ENCODE measurements around the gene CATSPERZ. TPM values are rescaled to one million over a fixed set of nuclear protein-coding genes. Genes with fewer than 3 reads are reported as not detected.

CATSPERZ gene
- polyA plus RNA-seq, 1 donor from 2014 or later, result not detected

- H2AFZ ChIP-seq (ENCODE audit: low read depth, low read length), result no peak overlapping the region
- no peak overlapping the region for H3K4me3 ChIP-seq (ENCODE audit: low read length)
- no peaks in the 10 kb centered on the region for H3K27me3 ChIP-seq (ENCODE audit: insufficient read depth, low read depth, low read length)
- TF ChIP-seq MXI1 (conservative IDR thresholded peaks at IDR 0.05; ENCODE audit: poor library complexity, severe bottlenecking), result no peak
- no peak for TF ChIP-seq POLR2AphosphoS5 (IDR thresholded peaks at IDR 0.05)
- no peak for TF ChIP-seq CTCF (IDR thresholded peaks at IDR 0.05; ENCODE audit: poor library complexity, severe bottlenecking)
- TF ChIP-seq REST (IDR thresholded peaks at IDR 0.05; ENCODE audit: borderline replicate concordance), result no peak
- no peak for TF ChIP-seq RAD21 (conservative IDR thresholded peaks at IDR 0.05)
- no peak for TF ChIP-seq TAF1 (IDR thresholded peaks at IDR 0.05; ENCODE audit: low read depth)
- TF ChIP-seq EP300 (conservative IDR thresholded peaks at IDR 0.05; ENCODE audit: poor library complexity, severe bottlenecking), result no peak
- TF ChIP-seq EZH2 (IDR thresholded peaks at IDR 0.05; ENCODE audit: borderline replicate concordance, insufficient read depth, low read length, poor library complexity, severe bottlenecking), result no peak
- no peak for TF ChIP-seq SMC3 (conservative IDR thresholded peaks at IDR 0.05; ENCODE audit: poor library complexity)
- H4K20me1 ChIP-seq (ENCODE audit: insufficient read depth), result no peaks in the 10 kb centered on the region
- no peaks in the 10 kb centered on the region for H3F3A ChIP-seq (ENCODE audit: insufficient read depth, low read length, poor library complexity, severe bottlenecking)
- no peak overlapping the region for H3K4me2 ChIP-seq (ENCODE audit: low read length)
- H3K9me3 ChIP-seq (ENCODE audit: low read length), result no peaks in the 10 kb centered on the region
- H3K9me2 ChIP-seq (ENCODE audit: insufficient read depth, low read length), result no peaks in the 10 kb centered on the region
- no peaks in the 10 kb centered on the region for H3K36me3 ChIP-seq (ENCODE audit: insufficient read depth, low read length)
- no peak overlapping the region for H3K9ac ChIP-seq (ENCODE audit: low read length)
- H3K79me2 ChIP-seq (replicated peaks; ENCODE audit: insufficient read depth, low read length), result no peaks in the 10 kb centered on the region
- H3K27ac ChIP-seq (ENCODE audit: low read length), result no peak overlapping the region
These were observed 38.6 kb downstream of the CATSPERZ start for GRCh38 chr11:64338716-64339115.

GRCh38 chr11:64339286-64339685 is 39.1 kb downstream of the CATSPERZ start:
- Histone ChIP-seq H3K4me3 (ENCODE audit: low read length) (no peak overlapping the region), H3K9ac (ENCODE audit: low read length) (no peak overlapping the region), H3F3A (ENCODE audit: insufficient read depth, low read length, poor library complexity, severe bottlenecking) (no peaks in the 10 kb centered on the region), H3K79me2 (replicated peaks; ENCODE audit: insufficient read depth, low read length) (no peaks in the 10 kb centered on the region), H3K27ac (ENCODE audit: low read length) (no peak overlapping the region), H4K20me1 (ENCODE audit: insufficient read depth) (no peaks in the 10 kb centered on the region), H3K27me3 (ENCODE audit: insufficient read depth, low read depth, low read length) (no peaks in the 10 kb centered on the region), H3K4me2 (ENCODE audit: low read length) (no peak overlapping the region), H3K9me3 (ENCODE audit: low read length) (no peaks in the 10 kb centered on the region), H2AFZ (ENCODE audit: low read depth, low read length) (no peak overlapping the region), H3K9me2 (ENCODE audit: insufficient read depth, low read length) (no peaks in the 10 kb centered on the region), H3K36me3 (ENCODE audit: insufficient read depth, low read length) (no peaks in the 10 kb centered on the region)
- TF ChIP-seq EP300 (conservative IDR thresholded peaks at IDR 0.05; ENCODE audit: poor library complexity, severe bottlenecking), result no peak
- TF ChIP-seq SMC3 (conservative IDR thresholded peaks at IDR 0.05; ENCODE audit: poor library complexity), result no peak
- no peak for TF ChIP-seq REST (IDR thresholded peaks at IDR 0.05; ENCODE audit: borderline replicate concordance)
- TF ChIP-seq MXI1 (conservative IDR thresholded peaks at IDR 0.05; ENCODE audit: poor library complexity, severe bottlenecking), result no peak
- no peak for TF ChIP-seq POLR2AphosphoS5 (IDR thresholded peaks at IDR 0.05)
- no peak for TF ChIP-seq TAF1 (IDR thresholded peaks at IDR 0.05; ENCODE audit: low read depth)
- no peak for TF ChIP-seq EZH2 (IDR thresholded peaks at IDR 0.05; ENCODE audit: borderline replicate concordance, insufficient read depth, low read length, poor library complexity, severe bottlenecking)
- no peak for TF ChIP-seq RAD21 (conservative IDR thresholded peaks at IDR 0.05)
- TF ChIP-seq CTCF (IDR thresholded peaks at IDR 0.05; ENCODE audit: poor library complexity, severe bottlenecking), result no peak

Measured in neural cell (in vitro differentiated cells).